BLaER1 (cell line): ENCODE results near the gene SLX4IP.

Experiments used
- H3K27ac ChIP-seq: shearing (Covaris generic); formaldehyde crosslinking; 2 replicates; pipeline ENCODE4 v1.8.1; 2022
- H3K27me3 ChIP-seq: shearing (Covaris generic); formaldehyde crosslinking; 2 replicates; pipeline ENCODE4 v1.8.1; 2022
- H3K36me3 ChIP-seq: shearing (Covaris generic); formaldehyde crosslinking; 2 replicates; pipeline ENCODE4 v1.8.1; 2022
- H3K4me1 ChIP-seq: shearing (Covaris generic); formaldehyde crosslinking; 2 replicates; pipeline ENCODE4 v1.8.1; 2022
- H3K4me2 ChIP-seq: shearing (Covaris generic); formaldehyde crosslinking; 2 replicates; pipeline ENCODE4 v1.8.1; 2022
- H3K4me3 ChIP-seq: shearing (Covaris generic); formaldehyde crosslinking; 2 replicates; pipeline ENCODE4 v1.8.1; 2022
- H3K9ac ChIP-seq: shearing (Covaris generic); formaldehyde crosslinking; 2 replicates; pipeline ENCODE4 v1.8.1; 2022
- H3K9me3 ChIP-seq: shearing (Covaris generic); formaldehyde crosslinking; 2 replicates; pipeline ENCODE4 v1.8.1; 2022
- H4K20me1 ChIP-seq: shearing (Covaris generic); formaldehyde crosslinking; 2 replicates; pipeline ENCODE4 v1.8.1; 2022
- Cebpa-rat ChIP-seq: shearing (Covaris generic); IDR thresholded peaks from 2 replicates; pipeline ENCODE4 v1.8.1; 2022

The SLX4IP gene

DNA sequence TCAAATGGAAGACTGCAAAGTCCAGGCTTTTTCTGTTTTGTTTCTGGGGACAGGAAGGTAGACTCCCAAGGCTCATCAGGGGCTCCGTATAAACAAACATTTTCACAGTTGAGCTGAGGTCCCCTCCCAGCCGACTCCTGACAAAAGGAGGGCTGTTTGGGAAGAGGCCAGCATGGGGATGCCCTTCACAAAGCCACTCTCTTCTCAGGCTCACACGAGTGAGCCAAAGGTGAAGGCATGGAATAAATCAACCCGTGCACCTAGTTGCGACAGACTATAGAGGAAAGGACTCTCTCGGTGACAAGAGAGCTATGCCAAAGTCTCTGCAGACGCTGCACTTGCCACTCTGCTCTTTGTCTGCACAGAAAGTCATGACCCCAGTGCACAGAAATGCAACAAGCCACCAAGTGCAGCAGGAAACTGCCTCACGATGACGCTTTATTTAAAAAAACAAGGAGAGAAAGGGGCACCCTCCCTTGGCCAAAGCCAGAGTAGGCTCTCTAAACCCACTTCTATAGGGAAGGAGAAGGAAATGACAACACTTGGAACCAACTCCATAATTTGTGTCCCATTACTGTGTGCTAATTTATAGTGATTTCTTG, 217.7 kb downstream of the SLX4IP start:
- Histone ChIP-seq H3K9me3 (no peaks in the 10 kb centered on the region), H3K4me2 (no peak overlapping the region), H3K4me3 (no peak overlapping the region), H3K9ac (no peak overlapping the region), H4K20me1 (no peaks in the 10 kb centered on the region; the same call in 1 of the 2 replicates), H3K27ac (no peak overlapping the region), H3K4me1 (peaks cover 28% of the 10 kb centered on the region), H3K36me3 (no peaks in the 10 kb centered on the region), H3K27me3 (no peaks in the 10 kb centered on the region)
- TF ChIP-seq Cebpa-rat, result no peak

DNA sequence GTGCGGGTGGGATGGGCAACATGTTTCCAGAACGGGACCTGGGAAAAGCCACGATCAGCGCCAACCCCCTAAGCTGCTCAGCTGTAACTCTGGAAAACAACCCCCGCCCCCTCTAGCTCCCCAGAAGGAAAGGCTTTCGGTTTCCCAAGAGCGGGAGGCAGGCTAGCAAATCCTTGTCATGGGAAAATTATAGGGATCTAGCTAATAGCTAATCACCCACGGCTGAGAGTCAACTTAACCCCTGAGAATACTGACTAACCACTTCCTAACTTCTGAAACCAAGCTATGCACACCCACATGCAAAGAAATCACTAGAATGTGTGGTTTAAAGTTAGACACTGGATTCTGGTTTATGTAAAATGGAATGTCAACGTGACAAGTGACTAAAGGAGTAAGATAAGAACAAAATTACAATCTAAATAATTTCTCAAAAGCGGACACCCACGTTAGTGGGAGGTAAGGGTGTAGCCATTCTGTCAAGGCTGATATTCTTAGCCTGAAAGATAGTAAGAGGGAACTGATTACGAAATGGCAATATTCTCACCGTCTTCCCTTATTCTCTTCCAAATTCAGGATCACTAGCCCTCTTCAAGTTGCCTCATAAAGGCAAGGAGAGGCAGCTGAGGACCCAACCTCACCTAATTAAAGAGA, 218.6 kb downstream of the SLX4IP start:
- Histone ChIP-seq H3K4me2 (no peak overlapping the region), H3K4me3 (no peak overlapping the region), H3K36me3 (no peaks in the 10 kb centered on the region), H3K4me1 (peaks cover 19% of the 10 kb centered on the region), H3K9me3 (no peaks in the 10 kb centered on the region), H3K27me3 (no peaks in the 10 kb centered on the region), H4K20me1 (no peaks in the 10 kb centered on the region), H3K27ac (no peak overlapping the region), H3K9ac (no peak overlapping the region)
- no peak for TF ChIP-seq Cebpa-rat

DNA sequence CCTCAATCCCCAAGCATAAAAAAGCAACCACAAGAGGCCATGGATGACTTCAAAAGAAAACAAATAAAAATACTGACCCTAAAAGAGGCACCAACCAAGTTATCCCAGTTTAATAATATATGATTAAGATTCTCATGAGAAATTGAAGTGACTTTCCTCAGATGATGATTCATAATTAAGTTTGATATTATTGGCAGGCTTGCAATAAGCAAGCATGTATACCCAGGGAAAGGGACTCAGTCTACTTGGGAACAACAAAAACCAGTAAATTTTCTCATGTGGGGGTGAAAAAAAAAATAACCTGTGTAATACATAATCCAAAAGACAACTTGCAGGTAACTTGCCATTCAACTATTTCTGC, 219.1 kb downstream of the SLX4IP start:
- H3K9ac ChIP-seq, result no peak overlapping the region
- H3K36me3 ChIP-seq, result no peaks in the 10 kb centered on the region
- no peak overlapping the region for H3K4me2 ChIP-seq
- H3K4me1 ChIP-seq, result peaks cover 14% of the 10 kb centered on the region
- TF ChIP-seq Cebpa-rat, result no peak
- no peak overlapping the region for H3K27ac ChIP-seq
- no peaks in the 10 kb centered on the region for H3K9me3 ChIP-seq
- no peaks in the 10 kb centered on the region for H4K20me1 ChIP-seq
- no peak overlapping the region for H3K4me3 ChIP-seq
- no peaks in the 10 kb centered on the region for H3K27me3 ChIP-seq

DNA sequence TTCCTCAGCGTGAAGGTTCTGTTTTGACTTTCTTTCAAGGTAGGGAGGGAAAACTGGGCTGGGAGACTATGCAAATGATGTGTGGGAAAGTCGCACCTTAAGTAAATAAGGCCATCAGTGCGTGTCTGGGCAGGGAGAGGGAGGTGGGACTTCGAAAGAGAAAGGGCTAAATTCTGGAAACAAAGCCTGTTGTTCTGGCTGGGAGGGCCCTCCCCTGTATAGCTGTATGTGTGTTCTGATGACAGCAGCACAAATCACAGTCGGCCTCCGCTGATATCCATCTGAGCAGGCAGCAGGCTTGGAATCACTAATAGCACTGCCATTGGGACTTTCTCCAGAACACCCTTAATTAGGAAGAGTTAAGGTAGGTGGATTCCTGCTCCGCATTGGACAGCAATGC, 219.5 kb downstream of the SLX4IP start:
- Histone ChIP-seq H3K4me1 (peaks cover 11% of the 10 kb centered on the region), H4K20me1 (no peaks in the 10 kb centered on the region), H3K9me3 (no peaks in the 10 kb centered on the region), H3K9ac (no peak overlapping the region), H3K4me2 (no peak overlapping the region), H3K27me3 (no peaks in the 10 kb centered on the region), H3K36me3 (no peaks in the 10 kb centered on the region), H3K4me3 (no peak overlapping the region), H3K27ac (no peak overlapping the region)
- no peak for TF ChIP-seq Cebpa-rat

DNA sequence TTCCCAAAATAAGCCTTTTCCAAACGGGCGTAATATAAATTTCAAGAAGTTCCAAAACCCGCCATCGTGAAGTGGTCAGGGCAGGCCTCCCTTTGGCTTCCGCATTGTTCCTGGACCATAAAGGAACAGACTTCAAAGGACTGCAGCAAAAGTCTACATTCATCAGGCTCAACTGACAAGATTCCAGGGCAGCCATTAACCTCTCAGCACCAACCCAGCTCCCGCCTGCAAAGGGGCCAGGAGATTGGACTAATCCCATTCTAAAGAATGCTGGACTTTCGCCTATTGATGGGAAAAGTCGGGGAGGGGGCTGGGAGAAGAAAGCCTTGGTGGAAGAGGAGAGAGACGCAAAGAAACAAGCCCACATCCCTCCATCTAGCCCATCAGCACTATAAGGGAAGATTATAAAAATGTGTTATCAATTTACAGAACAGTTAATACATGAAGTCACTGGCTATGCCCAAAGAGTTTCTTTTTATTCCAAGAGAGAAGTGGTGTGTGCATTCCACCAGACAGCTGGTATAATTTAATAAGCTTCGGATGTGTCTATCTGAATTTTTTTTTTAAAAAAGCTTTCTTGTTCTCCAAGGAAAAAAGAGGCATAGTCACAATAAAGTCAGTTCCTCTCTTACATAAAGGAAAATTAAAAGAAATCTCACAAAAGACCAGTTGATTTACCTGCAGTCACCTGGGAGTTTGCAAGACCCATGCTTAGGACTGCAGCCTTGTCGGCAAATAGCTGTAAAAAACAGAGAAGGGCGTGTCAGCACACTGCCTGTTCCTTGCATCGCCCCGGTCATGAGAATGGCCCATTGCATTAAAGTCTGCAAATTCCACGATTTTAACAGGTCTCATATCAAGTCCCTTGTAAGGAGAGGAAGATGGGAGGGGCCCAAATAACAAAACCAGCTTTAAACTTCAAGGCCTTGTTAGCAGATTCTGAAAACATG, 220.9 kb downstream of the SLX4IP start:
- H3K36me3 ChIP-seq, result no peaks in the 10 kb centered on the region
- no peak overlapping the region for H3K4me2 ChIP-seq
- peaks cover 7% of the 10 kb centered on the region for H3K4me1 ChIP-seq
- H3K9ac ChIP-seq, result no peak overlapping the region
- H4K20me1 ChIP-seq, result no peaks in the 10 kb centered on the region
- no peak overlapping the region for H3K4me3 ChIP-seq
- no peaks in the 10 kb centered on the region for H3K9me3 ChIP-seq
- no peaks in the 10 kb centered on the region for H3K27me3 ChIP-seq
- TF ChIP-seq Cebpa-rat, result no peak
- H3K27ac ChIP-seq, result no peak overlapping the region

DNA sequence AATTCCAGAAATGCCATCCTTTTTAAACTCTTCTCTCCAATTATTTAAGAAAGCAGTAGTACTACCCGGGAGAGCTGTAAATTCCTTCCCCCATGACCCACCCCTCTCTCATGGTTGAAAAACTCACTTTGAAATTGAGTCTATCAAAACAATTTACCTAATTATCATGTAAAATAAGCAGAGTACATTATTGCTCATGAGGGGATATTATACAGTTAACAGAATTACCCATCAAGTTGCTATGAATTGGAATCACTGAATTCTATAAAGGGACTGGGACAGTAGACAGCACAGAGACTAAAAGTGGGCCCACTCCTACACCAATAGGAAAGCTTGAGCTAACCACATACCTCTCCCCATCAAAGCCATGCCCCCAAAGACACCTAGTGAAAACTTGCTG, 222.3 kb downstream of the SLX4IP start:
- no peaks in the 10 kb centered on the region for H3K4me1 ChIP-seq
- no peak overlapping the region for H3K27ac ChIP-seq

DNA sequence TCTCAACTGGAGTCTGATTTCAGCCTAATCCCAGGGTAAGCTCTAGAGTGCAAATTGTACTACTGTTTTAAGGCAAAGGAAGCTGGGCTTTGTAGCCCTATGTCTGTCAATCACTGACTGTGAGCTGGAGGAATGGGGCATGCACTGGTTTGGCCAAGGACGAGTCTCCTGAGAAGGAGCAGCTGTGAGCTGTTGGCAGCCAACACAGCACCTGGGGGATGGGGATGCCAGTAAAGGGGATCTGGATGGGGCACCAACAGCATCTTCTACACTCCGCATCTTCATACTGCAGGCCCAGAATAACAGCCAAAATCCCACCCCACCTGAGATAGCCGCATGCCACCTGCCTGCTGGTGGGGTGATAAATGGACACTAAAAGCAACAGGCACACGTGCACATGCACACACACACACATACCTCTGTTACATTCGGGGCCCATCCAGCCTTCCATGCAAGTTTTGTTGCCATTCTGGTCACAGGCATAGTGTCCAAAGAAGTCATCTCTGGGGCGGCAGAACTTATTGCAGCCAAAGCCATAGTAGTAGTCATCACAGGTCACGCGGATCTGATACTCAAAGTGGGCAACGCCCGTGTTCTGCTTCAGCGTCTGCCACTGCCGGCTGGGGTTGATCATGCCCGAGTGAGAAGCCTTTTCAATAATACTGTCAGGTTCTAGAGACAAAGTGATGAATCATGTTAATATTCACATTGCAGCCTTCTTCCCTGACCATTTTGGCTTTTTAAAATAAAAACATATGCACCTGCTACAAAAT, 223.1 kb downstream of the SLX4IP start:
- no peak overlapping the region for H3K27ac ChIP-seq
- no peak for TF ChIP-seq Cebpa-rat
- H3K9me3 ChIP-seq, result no peaks in the 10 kb centered on the region
- no peaks in the 10 kb centered on the region for H3K36me3 ChIP-seq
- H3K4me1 ChIP-seq, result no peaks in the 10 kb centered on the region
- no peak overlapping the region for H3K9ac ChIP-seq
- H3K4me2 ChIP-seq, result no peak overlapping the region
- H3K27me3 ChIP-seq, result no peaks in the 10 kb centered on the region
- no peaks in the 10 kb centered on the region for H4K20me1 ChIP-seq
- H3K4me3 ChIP-seq, result no peak overlapping the region

More for the DNA sequence above, 222.3 kb downstream of the SLX4IP start:
- H3K27me3 ChIP-seq, result no peaks in the 10 kb centered on the region
- no peak overlapping the region for H3K9ac ChIP-seq
- no peaks in the 10 kb centered on the region for H3K36me3 ChIP-seq
- no peak overlapping the region for H3K4me2 ChIP-seq
- no peak for TF ChIP-seq Cebpa-rat
- H3K9me3 ChIP-seq, result no peaks in the 10 kb centered on the region
- H4K20me1 ChIP-seq, result no peaks in the 10 kb centered on the region
- H3K4me3 ChIP-seq, result no peak overlapping the region

DNA sequence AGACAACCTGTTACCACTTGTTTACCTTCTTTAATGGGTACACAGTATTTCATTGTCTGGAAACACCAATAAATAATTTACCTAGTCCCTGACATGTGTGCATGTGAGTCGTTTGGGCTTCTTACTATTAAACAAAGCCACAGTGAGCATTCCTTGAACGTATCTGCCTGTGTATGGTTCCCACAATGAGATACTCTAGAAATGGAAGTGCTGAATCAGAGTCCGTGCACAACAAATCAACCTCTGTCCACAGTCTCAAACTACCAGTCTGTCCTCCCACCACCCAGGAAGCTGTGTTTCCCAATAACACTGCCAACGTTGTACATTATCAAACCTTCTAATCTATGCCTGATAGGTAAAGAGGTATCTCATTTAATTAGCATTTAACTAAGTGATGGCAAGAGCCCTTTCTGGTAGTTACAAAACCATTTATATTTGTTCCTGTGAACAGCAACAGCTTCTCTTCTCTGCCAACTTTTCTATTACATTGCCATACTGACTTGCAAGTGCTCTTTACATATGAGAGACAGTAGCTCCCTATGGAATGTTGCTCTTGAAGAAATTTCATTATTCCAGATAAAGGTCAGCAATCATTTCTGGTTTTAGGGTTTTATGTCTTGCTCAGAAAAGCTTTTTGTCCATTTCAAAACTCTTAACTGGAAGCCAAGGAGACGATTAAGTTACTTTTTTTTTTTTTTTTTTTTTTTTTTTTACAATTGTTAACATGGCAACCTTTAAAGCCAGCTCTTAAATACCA, 223.9 kb downstream of the SLX4IP start:
- no peak overlapping the region for H3K9ac ChIP-seq
- H3K27ac ChIP-seq, result no peak overlapping the region
- no peak for TF ChIP-seq Cebpa-rat
- H3K9me3 ChIP-seq, result no peaks in the 10 kb centered on the region
- H3K36me3 ChIP-seq, result no peaks in the 10 kb centered on the region
- H3K4me1 ChIP-seq, result no peaks in the 10 kb centered on the region
- no peaks in the 10 kb centered on the region for H4K20me1 ChIP-seq
- no peak overlapping the region for H3K4me3 ChIP-seq
- H3K4me2 ChIP-seq, result no peak overlapping the region
- no peaks in the 10 kb centered on the region for H3K27me3 ChIP-seq
